IPS-18a (cell line): ENCODE data around the gene TP53I3.
A peak's percentile ranks its signal among the peaks of the same experiment; 100 is the strongest.
"Not testable (repeated sequence)": the region's sequence is repeated elsewhere in the genome, so short reads cannot be mapped to it uniquely, and the experiment has no call there.

ENCODE experiments used
- H3K27ac ChIP-seq: one replicate; pipeline ENCODE4 v1.5.1; 2013; ENCODE audit warnings: low read length
- H3K27me3 ChIP-seq: one replicate; pipeline ENCODE4 v1.6.1; 2013; ENCODE audit warnings: mild to moderate bottlenecking, low read length; ENCODE audit not compliant: control insufficient read depth, insufficient read depth
- H3K36me3 ChIP-seq: one replicate; pipeline ENCODE4 v1.6.1; 2013; ENCODE audit warnings: low read depth, low read length; ENCODE audit not compliant: control insufficient read depth
- H3K4me1 ChIP-seq: one replicate; pipeline ENCODE4 v1.6.1; 2013; ENCODE audit warnings: low read depth, low read length; ENCODE audit not compliant: control insufficient read depth
- H3K4me3 ChIP-seq: one replicate; pipeline ENCODE4 v1.5.1; 2013; ENCODE audit warnings: low read length
- H3K9ac ChIP-seq: one replicate; pipeline ENCODE4 v1.6.1; 2013; ENCODE audit warnings: mild to moderate bottlenecking, low read length, moderate library complexity
- H3K9me3 ChIP-seq: one replicate; pipeline ENCODE4 v1.6.1; 2013; ENCODE audit warnings: low read depth, low read length; ENCODE audit not compliant: control insufficient read depth

TP53I3 gene

DNA sequence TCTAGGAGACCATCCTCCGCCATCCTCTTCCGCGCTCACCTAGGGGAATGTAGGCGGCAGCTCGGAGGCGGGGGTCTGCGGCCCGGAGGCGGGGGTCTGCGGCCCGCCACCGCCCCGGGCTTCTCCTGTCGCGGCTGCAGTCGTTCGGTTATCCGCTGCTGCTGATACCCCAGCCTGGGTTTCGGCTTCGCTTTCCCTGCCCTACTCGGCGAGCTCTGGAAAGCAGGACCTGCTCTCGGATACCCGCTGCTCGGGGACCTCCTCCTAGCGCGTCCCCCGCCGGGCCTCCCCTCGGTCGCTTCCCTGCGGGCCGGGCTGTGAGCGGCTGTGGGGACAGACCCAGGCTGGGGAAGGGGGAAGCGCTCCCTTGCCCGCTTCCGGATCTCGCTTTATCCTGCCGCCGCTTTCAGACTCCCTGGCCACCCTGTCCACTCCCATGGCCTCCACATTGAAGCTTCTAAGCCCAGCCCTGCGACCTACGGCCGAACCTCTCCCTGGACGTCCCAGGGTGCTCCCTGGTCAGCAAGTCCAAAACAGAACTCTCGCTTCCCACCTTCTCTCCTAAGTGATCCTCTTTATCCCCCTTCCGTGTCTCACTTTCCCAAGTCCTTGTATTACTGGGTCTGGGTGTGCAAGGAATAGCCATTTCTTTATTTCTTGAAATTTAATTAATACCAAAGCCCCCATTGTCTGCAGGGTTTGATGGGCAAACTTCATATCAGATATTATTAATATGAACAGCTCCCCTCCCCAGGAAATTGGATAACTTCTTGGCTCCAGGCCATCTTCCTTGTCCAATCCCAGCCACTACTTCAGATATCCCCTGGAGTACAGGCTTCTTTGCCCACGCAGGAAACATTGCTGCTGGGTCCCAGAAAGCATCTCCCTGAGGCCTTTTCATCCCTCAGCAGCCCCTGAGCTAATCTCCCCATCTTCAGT, 34.3 kb downstream of the TP53I3 start:
- H3K27ac ChIP-seq: no peak overlapping the region
- no peaks in the 10 kb centered on the region for H3K9me3 ChIP-seq
- peak overlapping the region; percentile 77 for H3K4me3 ChIP-seq
- H3K9ac ChIP-seq: peak overlapping the region; percentile 51
- peaks cover 3% of the 10 kb centered on the region for H3K36me3 ChIP-seq
- H3K4me1 ChIP-seq: peaks cover 6% of the 10 kb centered on the region
- H3K27me3 ChIP-seq: no peaks in the 10 kb centered on the region

DNA sequence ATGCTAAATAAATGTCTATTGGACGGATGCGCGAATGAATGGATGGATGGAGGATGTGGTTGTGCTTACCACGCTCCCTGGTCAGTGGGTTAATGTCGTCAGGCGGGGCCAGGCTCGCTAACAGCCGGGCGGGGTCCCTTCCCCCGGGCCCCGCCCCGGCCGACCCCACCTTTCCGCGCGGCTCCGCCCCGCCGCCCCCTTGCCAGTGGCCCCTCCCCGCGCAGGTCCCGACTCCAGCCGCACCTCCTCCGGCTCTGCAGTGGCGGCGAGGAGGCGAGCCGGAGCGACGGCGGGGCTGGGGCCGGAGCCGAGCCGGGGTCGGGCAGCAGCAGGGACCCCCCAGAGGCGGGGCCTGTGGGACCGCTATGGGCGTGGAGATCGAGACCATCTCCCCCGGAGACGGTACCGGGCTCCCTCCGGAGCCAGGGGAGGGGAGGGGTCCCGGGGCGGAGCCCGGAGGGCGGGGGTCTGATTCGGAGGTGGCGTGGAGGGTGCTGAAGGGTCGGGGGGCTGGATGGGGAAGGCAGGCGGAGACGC, 35.1 kb downstream of the TP53I3 start, which contains the start of gene FKBP1B:
Gene FKBP1B, plus strand, starts transcription at position 257 of the 537 bp plus-strand sequence. Its CDS starts 109 bp downstream, at position 366.
- Histone ChIP-seq H3K27me3 (no peaks in the 10 kb centered on the region), H3K4me3 (peak within 1 kb of the TSS; percentile 77), H3K9me3 (no peaks in the 10 kb centered on the region), H3K27ac (no peak within 1 kb of the TSS), H3K9ac (peak within 1 kb of the TSS; percentile 51), H3K4me1 (peaks cover 6% of the 10 kb centered on the region), H3K36me3 (peaks cover 3% of the 10 kb centered on the region)

DNA sequence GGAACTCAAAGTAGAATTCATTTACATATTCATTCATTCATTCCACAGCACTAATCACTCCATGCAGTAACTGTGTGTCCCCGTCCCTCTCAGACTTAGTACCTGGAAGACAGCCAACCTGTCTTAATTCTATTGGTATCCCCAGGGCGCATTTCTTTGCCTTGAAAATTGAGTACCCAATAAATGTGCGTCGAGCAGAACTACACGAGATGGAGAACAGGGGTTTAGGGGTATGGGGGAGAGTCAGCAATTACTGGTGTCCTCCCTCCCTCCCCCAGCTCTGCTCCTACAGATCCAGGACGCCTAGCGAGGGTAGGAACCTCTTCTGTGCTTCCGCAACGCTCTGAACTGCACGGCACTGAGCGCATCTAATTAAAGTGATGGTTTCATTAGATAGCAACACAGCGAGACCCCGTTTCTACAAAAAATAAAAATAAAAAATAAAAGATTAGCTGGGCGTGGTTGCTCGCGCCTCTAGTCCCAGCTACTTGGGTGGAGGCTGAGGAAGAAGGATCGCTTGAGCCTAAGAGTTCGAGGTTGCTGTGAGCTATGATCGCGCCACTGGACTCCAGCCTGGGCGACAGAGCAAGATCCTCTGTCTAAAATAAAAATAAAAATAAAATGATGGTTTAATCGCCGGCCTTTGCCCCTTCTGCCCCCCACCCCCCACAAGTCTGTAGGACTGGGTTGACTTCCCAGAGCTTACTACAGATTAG, 35.7 kb downstream of the TP53I3 start:
- peak overlapping the region; percentile 77 for H3K4me3 ChIP-seq
- no peaks in the 10 kb centered on the region for H3K9me3 ChIP-seq
- no peaks in the 10 kb centered on the region for H3K27me3 ChIP-seq
- no peak overlapping the region for H3K27ac ChIP-seq
- H3K36me3 ChIP-seq: no peaks in the 10 kb centered on the region
- no peak overlapping the region for H3K9ac ChIP-seq
- peaks cover 6% of the 10 kb centered on the region for H3K4me1 ChIP-seq

DNA sequence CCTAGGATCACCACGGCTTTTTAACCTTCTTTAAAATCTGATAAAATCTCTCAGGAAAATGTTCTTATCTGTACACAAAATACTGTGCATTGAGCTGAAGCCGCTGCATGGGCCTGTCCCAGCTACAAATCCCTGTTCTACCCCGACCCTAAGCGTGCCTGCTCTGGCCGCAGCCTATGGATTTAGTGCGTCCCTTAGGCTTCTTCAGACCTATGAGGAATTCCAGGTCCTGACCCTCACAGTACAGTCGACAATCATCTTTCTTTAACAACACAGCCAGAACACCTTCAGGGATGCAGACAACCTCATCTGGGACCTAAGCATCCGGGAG, 37.0 kb downstream of the TP53I3 start:
- H3K4me1 ChIP-seq: peaks cover 6% of the 10 kb centered on the region
- H3K27me3 ChIP-seq: no peaks in the 10 kb centered on the region
- H3K27ac ChIP-seq: no peak overlapping the region
- peak overlapping the region; percentile 78 for H3K4me3 ChIP-seq
- no peaks in the 10 kb centered on the region for H3K36me3 ChIP-seq
- H3K9ac ChIP-seq: no peak overlapping the region
- no peaks in the 10 kb centered on the region for H3K9me3 ChIP-seq

DNA sequence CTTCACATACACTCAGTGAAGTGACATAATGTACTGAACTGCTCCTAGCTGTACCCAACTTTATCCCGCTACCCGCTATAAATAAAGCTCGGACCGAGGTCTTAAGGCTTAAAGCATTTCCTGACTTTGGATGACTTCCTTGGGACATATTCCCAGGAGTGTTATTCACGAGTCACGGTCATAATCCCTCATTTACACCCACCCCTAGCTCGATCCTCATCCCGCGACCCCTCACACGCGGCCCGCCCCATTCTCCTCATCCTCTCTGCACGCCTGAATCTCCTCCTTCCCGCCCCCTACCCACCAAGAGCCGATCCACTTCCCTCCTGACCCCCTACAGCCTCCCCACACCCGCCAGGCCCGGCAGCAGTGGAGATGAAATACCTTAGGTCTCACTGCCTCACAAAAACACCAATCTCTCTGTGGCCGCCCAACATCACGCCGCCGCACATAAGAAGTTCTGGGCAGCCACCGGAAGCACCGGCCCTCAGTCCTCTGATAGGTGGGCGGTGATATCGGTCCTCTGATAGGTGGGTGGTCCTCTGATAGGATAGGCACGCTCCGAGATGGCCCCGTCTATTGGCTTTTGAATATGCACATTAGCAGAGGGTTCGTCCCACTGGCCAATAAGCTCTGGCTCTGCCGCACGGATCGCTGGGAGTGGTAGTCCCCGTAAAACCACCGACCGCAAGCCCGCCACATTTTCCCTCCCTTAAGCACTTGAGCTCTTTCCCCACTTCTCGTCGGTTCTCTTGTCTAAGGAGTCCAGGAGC, 37.5 kb downstream of the TP53I3 start, which contains the start of gene WDCP:
Gene WDCP, minus strand, starts transcription at position 462 of the 773 bp plus-strand sequence. CDS start 7,897 bp downstream, outside the sequence.
- Histone ChIP-seq H3K9me3 (no peaks in the 10 kb centered on the region), H3K27ac (no peak within 1 kb of the TSS), H3K4me1 (peaks cover 6% of the 10 kb centered on the region), H3K9ac (peak within 1 kb of the TSS; percentile 46), H3K27me3 (no peaks in the 10 kb centered on the region), H3K36me3 (no peaks in the 10 kb centered on the region), H3K4me3 (peak within 1 kb of the TSS; percentile 78)

DNA sequence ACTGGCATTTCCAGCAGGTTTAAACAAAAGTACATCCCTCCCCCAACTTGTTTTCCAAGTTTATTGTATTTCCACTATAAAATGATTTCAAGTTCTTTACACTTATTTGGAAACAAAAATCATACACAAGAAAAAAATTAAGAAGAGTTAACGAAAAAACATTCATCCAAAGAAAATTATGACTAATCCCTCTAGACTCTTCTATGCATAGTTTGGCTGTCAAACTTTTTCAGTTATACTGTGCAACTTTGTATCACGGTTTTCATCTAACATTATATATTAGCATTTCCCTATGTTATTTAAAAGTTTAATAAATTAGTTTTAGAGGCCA, 38.1 kb downstream of the TP53I3 start:
- H3K36me3 ChIP-seq: no peaks in the 10 kb centered on the region
- peak overlapping the region; percentile 78 for H3K4me3 ChIP-seq
- H3K9ac ChIP-seq: peak overlapping the region; percentile 46
- no peak overlapping the region for H3K27ac ChIP-seq
- peaks cover 6% of the 10 kb centered on the region for H3K4me1 ChIP-seq
- no peaks in the 10 kb centered on the region for H3K27me3 ChIP-seq
- H3K9me3 ChIP-seq: no peaks in the 10 kb centered on the region

DNA sequence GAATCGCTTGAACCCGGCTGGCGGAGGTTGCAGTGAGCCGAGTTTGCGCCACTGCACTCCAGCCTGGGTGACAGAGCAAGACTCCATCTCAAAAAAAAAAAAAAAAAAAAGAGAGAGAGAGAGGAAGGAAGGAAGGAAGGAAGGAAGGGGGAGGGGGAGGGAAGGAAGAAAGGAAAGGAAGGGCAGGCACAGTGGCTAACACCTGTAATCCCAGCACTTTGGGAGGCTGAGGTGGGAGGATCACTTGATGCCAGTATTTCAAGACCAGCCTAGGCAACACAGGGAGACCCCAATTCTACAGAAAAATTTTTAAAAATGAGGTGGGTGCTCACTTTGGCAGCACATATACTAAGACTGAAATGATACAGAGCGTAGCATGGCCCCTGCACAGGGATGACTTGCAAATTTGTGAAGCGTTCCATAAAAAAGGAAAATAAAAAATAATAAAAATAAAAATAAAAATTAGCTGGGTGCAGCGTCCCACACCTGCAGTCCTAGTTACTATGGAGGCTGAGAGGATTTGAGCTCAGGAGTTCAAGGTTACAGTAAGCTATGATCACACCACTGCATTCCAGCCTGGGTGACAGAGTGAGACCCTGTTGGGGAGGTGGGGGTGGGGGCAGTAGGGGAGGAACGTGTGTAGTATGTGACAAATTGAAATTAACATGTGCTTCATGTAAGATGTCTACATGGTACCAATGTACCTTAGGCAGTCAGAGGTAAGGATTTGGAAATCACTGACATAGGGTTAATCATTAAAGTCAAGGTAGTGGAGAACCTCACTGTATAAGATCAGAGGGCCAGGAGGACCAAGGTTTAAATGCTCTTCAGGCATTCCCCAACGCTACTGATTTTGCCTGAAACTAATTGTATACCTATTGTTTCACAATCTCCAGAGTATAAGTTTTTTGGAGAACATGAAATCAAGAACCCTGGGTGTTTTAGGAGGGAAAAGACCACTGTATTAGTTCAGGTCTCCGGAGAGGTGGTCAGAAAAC, 38.8 kb downstream of the TP53I3 start:
- Histone ChIP-seq H3K27ac (no peak overlapping the region), H3K36me3 (no peaks in the 10 kb centered on the region), H3K9me3 (no peaks in the 10 kb centered on the region), H3K4me3 (peak overlapping the region; percentile 78), H3K27me3 (no peaks in the 10 kb centered on the region), H3K4me1 (peaks cover 6% of the 10 kb centered on the region), H3K9ac (peak overlapping the region; percentile 46)

DNA sequence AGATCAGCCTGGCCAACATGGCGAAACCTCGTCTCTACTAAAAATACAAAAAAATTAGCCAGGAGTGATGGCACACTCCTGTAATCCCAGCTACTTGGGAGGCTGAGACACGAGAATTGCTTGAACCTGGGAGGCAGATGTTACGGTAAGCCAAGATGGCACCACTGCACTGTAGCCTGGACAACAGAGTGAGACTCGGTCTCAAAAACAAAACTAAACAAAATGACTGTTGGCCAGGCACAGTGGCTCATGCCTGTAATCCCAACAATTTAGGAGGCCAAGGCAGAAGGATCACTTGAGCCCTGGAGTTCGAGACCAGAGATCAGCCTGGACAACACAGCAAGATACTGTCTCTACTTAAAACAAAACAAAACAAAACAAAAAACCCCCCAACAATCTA, 41.5 kb downstream of the TP53I3 start:
- peaks cover 18% of the 10 kb centered on the region for H3K36me3 ChIP-seq
- not testable (repeated sequence) for H3K27me3 ChIP-seq, H3K4me3 ChIP-seq, H3K9me3 ChIP-seq, H3K27ac ChIP-seq, H3K9ac ChIP-seq, H3K4me1 ChIP-seq

DNA sequence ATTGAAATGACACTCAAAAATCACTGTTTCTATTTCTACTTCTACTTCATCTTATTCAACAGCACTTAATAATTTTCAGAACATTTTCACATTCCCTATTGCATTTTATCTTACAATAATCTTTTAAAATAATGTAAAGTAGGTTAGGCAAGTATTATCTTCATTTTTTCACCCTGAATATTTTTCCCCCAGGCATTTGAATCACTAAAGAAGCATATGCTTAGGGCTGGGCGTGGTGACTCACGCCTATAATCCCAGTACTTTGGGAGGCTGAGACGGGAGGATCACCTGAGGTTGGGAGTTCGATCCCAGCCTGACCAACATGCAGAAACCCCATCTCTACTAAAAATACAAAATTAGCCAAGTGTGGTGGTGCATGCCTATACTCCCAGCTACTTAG, 44.1 kb downstream of the TP53I3 start:
- no peak overlapping the region for H3K9ac ChIP-seq
- peaks cover 35% of the 10 kb centered on the region for H3K36me3 ChIP-seq
- no peak overlapping the region for H3K4me3 ChIP-seq
- no peaks in the 10 kb centered on the region for H3K27me3 ChIP-seq
- H3K9me3 ChIP-seq: no peaks in the 10 kb centered on the region
- no peaks in the 10 kb centered on the region for H3K4me1 ChIP-seq
- no peak overlapping the region for H3K27ac ChIP-seq

DNA sequence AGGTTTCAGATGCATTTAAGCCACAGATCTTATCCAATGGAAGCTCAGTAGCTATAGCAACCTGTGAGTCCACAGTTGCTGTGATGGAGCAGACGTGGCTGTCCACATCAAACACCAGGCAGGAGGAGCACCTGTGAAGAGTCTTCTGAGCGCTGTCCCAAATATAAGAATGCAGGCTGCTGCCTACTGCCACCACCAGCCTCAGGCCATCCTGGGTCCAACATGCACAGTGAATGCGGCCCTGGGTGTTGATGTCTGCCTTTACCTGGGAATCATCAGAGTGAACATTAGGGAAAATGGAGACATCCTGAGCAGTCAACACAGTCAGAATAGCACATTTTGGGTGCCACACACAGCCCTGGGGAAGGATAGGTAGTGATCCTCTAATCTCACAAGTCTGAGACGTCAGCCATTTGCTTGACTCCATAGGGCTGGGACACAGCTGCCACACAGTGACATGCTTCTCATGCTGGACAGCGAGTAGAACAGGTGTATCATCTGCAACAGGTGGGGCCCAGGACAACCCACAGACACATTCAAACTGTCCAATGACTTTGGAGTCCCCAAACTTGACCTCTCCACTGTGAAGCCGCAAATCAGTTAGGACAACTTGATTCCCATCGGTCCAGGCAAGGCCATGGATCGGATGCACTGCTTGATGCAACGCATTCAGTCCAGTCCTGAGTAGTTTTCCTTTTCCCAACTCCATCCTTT, 45.7 kb downstream of the TP53I3 start:
- Histone ChIP-seq H3K27ac (no peak overlapping the region), H3K9ac (no peak overlapping the region)

More for the DNA sequence above, 45.7 kb downstream of the TP53I3 start:
- H3K4me1 ChIP-seq: no peaks in the 10 kb centered on the region
- no peaks in the 10 kb centered on the region for H3K9me3 ChIP-seq
- no peak overlapping the region for H3K4me3 ChIP-seq
- no peaks in the 10 kb centered on the region for H3K27me3 ChIP-seq
- peaks cover 35% of the 10 kb centered on the region for H3K36me3 ChIP-seq
